Upper lobe of left lung (tissue), 4 donors: Measurements from ENCODE around the gene VGLL1.

Experiments used
- CTCF ChIP-seq, 6 experiments: fragments of 450-650 bp in 4 of 6; fragments of 200-600 bp in 2 of 6; sonication (generic) in 2 of 6; IDR thresholded peaks; one replicate each; pipeline ENCODE4 v1.5.1; 2016 to 2019; ENCODE audit warnings: antibody characterized with exemption in 6 of 6
- POLR2A ChIP-seq, 4 donors: fragments of 450-650 bp; IDR thresholded peaks; one replicate each; pipeline ENCODE4 v1.5.1; 2016 to 2017; ENCODE audit warnings: antibody characterized with exemption in 4 of 4, mild to moderate bottlenecking in 2 of 4
- POLR2AphosphoS5 ChIP-seq, 2 donors: sonication (generic); formaldehyde crosslinking; IDR thresholded peaks; one replicate each; pipeline ENCODE4 v1.5.1; 2017; ENCODE audit warnings: antibody characterized with exemption in 2 of 2

GRCh38 chrX:136587532-136587931 is 55.5 kb downstream of the VGLL1 start:
- TF ChIP-seq CTCF (IDR thresholded peaks at IDR 0.05) (no peak), POLR2A (IDR thresholded peaks at IDR 0.05) (no peak), POLR2AphosphoS5 (IDR thresholded peaks at IDR 0.05) (no peak)
